Sigmoid colon (tissue), 4 donors: ENCODE data around the gene HGS.

ENCODE experiments used
- POLR2A ChIP-seq, 2 donors: fragments of 450-650 bp; IDR thresholded peaks; one replicate each; pipeline ENCODE4 v1.6.1; 2016; ENCODE audit warnings: antibody characterized with exemption in 2 of 2, mild to moderate bottlenecking in 2 of 2, moderate library complexity in 2 of 2
- POLR2AphosphoS5 ChIP-seq, 4 donors: sonication (generic); formaldehyde crosslinking; IDR thresholded peaks; one replicate each; pipeline ENCODE4 v1.6.1; 2017; ENCODE audit warnings: antibody characterized with exemption in 4 of 4
- TF ChIP-seq, protein P1 (sequence below), 4 experiments: fragments of 450-650 bp in 3 of 4; fragments of 200-600 bp in 1 of 4; IDR thresholded peaks; one replicate each; pipeline ENCODE4 v1.5.1; 2016 to 2019; ENCODE audit warnings: antibody characterized with exemption in 4 of 4, mild to moderate bottlenecking in 3 of 4, moderate library complexity in 2 of 4

DNA sequence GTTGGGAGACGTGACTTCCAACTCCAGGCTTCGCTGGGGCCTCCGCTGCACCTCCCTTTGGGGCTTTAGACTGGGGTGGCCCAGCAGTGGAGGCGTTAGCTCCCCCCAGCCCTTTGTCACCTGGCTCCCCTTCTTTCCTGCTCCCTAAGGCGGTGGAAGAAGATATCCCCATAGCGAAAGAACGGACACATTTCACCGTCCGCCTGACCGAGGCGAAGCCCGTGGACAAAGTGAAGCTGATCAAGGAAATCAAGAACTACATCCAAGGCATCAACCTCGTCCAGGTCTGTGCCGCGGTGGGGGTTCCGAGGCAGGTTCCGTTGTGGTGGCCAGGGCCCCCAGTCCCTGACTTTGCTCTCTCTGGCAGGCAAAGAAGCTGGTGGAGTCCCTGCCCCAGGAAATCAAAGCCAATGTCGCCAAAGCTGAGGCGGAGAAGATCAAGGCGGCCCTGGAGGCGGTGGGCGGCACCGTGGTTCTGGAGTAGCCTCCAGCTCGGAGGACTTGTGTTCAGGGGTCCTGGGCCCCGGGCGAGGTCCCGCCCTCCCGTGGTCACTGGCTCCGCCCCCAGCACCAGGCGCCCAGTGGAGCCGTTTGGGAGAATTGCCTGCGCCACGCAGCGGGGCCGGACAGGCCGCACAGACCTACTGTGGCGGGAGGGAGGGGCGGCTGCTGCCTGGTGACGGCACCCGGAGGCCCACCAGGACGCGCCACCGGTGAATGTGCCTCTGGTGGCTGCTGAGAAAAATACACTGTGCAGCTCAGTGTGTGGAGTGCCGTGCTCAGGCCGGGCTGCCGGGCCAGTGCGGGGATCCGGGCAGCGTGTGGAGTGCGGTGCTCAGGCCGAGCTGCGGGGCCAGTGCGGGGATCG is 23.2 kb downstream of the HGS start:
- TF ChIP-seq POLR2AphosphoS5 (IDR thresholded peaks at IDR 0.05), result no peak
- TF ChIP-seq, protein P1, sequence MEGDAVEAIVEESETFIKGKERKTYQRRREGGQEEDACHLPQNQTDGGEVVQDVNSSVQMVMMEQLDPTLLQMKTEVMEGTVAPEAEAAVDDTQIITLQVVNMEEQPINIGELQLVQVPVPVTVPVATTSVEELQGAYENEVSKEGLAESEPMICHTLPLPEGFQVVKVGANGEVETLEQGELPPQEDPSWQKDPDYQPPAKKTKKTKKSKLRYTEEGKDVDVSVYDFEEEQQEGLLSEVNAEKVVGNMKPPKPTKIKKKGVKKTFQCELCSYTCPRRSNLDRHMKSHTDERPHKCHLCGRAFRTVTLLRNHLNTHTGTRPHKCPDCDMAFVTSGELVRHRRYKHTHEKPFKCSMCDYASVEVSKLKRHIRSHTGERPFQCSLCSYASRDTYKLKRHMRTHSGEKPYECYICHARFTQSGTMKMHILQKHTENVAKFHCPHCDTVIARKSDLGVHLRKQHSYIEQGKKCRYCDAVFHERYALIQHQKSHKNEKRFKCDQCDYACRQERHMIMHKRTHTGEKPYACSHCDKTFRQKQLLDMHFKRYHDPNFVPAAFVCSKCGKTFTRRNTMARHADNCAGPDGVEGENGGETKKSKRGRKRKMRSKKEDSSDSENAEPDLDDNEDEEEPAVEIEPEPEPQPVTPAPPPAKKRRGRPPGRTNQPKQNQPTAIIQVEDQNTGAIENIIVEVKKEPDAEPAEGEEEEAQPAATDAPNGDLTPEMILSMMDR (IDR thresholded peaks at IDR 0.05), result no peak
- no peak for TF ChIP-seq POLR2A (IDR thresholded peaks at IDR 0.05)
